GM18499 (cell line): ENCODE data around the gene GPC1.

Source experiments
- ATAC-seq: cut with Tn5 transposase; IDR thresholded peaks from one replicate; pipeline ENCODE4 v1.9.1; 2021; ENCODE audit warnings: moderate number of reproducible peaks; ENCODE audit not compliant: insufficient read depth, unreplicated experiment

The GPC1 gene

DNA sequence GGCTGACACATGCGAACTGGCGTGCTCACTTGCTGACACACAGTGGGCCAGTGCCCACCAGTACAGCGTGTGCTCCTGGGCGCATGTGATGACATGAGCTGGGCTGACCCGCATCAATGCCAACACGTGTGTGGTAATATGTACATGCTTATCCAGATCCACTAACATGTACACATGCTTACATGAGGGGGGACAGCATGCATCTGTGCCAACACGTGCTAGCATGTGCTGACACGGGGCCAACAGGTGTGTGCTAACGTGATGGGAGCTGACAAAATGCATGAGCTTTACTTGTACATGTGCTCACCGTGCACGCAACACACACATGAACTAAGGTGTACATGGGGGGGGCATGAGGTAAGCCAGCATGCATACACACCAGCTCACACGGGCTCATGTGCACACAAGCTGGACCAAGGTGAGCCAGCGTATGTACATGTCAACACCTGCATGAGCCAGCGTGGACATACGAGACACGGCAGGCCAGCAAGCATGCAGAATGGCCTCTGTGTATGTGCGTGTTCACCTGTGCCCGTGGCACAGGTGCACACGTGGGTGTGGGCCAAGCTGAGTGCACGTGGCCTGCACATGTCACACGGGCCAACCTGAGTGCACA, 28.5 kb downstream of the GPC1 start:
- ATAC-seq, result no peak

DNA sequence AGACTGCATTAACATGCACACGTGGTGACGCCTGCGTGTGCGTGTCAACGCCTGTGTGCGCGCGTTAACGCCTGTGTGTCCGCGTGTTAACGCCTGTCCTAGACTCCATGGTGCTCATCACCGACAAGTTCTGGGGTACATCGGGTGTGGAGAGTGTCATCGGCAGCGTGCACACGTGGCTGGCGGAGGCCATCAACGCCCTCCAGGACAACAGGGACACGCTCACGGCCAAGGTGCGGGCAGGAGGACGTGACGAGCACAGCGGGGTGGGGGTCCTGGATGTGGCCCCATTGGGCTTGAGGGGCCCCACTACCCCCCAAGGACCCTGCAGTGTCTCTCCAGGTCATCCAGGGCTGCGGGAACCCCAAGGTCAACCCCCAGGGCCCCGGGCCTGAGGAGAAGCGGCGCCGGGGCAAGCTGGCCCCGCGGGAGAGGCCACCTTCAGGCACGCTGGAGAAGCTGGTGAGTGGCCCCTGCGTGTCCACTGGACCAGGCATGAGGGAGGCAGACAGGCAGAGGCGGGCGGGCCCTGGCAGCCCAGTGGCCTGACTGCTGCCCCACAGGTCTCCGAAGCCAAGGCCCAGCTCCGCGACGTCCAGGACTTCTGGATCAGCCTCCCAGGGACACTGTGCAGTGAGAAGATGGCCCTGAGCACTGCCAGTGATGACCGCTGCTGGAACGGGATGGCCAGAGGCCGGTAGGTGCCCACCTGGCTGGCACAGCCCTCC, 29.2 kb downstream of the GPC1 start:
- no peak for ATAC-seq

DNA sequence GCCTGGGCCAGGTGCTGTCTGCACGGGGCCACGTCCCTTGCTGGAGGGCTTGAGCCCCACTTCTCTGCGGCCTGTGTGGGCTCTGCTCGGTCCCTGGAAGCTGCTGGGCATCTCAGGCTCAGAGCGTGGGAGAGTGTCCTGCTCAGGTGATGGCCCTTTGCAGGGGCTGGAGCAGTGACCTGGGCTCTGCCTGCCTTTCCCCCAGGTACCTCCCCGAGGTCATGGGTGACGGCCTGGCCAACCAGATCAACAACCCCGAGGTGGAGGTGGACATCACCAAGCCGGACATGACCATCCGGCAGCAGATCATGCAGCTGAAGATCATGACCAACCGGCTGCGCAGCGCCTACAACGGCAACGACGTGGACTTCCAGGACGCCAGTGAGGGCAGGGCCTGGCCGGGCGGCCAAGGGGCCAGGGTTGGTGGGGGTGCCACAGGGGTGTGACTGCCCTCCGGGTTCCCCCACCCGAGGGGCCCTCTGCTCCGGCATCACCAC, 29.9 kb downstream of the GPC1 start:
- no peak for ATAC-seq

DNA sequence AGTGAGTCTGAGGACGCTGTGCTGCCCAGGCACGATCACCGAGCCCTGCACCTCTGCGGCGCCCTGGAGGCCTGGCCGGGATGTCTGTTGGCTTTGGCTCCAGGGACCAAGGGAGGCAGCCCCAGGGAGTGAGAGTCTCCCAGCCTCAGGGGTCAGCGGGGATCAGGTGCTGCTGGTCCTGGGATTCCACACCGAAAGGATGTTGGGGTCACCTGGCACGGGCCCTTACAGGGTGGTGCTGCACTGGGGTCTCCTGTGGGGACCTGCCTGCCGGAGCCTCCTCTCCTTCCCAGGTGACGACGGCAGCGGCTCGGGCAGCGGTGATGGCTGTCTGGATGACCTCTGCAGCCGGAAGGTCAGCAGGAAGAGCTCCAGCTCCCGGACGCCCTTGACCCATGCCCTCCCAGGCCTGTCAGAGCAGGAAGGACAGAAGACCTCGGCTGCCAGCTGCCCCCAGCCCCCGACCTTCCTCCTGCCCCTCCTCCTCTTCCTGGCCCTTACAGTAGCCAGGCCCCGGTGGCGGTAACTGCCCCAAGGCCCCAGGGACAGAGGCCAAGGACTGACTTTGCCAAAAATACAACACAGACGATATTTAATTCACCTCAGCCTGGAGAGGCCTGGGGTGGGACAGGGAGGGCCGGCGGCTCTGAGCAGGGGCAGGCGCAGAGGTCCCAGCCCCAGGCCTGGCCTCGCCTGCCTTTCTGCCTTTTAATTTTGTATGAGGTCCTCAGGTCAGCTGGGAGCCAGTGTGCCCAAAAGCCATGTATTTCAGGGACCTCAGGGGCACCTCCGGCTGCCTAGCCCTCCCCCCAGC, 30.5 kb downstream of the GPC1 start:
- ATAC-seq, result no peak

DNA sequence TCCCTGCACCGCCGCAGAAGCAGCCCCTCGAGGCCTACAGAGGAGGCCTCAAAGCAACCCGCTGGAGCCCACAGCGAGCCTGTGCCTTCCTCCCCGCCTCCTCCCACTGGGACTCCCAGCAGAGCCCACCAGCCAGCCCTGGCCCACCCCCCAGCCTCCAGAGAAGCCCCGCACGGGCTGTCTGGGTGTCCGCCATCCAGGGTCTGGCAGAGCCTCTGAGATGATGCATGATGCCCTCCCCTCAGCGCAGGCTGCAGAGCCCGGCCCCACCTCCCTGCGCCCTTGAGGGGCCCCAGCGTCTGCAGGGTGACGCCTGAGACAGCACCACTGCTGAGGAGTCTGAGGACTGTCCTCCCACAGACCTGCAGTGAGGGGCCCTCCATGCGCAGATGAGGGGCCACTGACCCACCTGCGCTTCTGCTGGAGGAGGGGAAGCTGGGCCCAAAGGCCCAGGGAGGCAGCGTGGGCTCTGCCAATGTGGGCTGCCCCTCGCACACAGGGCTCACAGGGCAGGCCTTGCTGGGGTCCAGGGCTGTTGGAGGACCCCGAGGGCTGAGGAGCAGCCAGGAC, 31.2 kb downstream of the GPC1 start:
- ATAC-seq, result no peak

DNA sequence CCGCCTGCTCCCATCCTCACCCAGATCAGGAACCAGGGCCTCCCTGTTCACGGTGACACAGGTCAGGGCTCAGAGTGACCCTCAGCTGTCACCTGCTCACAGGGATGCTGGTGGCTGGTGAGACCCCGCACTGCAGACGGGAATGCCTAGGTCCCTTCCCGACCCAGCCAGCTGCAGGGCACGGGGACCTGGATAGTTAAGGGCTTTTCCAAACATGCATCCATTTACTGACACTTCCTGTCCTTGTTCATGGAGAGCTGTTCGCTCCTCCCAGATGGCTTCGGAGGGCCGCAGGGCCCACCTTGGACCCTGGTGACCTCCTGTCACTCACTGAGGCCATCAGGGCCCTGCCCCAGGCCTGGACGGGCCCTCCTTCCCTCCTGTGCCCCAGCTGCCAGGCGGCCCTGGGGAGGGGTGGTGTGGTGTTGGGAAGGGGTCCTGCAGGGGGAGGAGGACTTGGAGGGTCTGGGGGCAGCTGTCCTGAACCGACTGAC, 31.7 kb downstream of the GPC1 start:
- ATAC-seq, result no peak

DNA sequence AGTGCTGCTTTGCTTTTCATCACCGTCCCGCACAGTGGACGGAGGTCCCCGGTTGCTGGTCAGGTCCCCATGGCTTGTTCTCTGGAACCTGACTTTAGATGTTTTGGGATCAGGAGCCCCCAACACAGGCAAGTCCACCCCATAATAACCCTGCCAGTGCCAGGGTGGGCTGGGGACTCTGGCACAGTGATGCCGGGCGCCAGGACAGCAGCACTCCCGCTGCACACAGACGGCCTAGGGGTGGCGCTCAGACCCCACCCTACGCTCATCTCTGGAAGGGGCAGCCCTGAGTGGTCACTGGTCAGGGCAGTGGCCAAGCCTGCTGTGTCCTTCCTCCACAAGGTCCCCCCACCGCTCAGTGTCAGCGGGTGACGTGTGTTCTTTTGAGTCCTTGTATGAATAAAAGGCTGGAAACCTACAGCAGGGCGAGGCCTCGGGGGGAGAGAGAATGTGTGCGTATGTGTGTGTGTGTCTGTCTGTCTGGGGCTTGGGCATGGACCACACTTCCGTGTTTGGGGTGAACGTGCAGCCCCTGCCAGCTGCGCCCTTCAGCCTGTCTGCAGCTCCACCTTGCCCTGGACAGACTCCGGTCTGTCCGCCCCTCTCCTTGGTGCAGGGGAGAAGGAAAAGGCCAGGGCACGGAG, 32.3 kb downstream of the GPC1 start:
- ATAC-seq, result no peak

DNA sequence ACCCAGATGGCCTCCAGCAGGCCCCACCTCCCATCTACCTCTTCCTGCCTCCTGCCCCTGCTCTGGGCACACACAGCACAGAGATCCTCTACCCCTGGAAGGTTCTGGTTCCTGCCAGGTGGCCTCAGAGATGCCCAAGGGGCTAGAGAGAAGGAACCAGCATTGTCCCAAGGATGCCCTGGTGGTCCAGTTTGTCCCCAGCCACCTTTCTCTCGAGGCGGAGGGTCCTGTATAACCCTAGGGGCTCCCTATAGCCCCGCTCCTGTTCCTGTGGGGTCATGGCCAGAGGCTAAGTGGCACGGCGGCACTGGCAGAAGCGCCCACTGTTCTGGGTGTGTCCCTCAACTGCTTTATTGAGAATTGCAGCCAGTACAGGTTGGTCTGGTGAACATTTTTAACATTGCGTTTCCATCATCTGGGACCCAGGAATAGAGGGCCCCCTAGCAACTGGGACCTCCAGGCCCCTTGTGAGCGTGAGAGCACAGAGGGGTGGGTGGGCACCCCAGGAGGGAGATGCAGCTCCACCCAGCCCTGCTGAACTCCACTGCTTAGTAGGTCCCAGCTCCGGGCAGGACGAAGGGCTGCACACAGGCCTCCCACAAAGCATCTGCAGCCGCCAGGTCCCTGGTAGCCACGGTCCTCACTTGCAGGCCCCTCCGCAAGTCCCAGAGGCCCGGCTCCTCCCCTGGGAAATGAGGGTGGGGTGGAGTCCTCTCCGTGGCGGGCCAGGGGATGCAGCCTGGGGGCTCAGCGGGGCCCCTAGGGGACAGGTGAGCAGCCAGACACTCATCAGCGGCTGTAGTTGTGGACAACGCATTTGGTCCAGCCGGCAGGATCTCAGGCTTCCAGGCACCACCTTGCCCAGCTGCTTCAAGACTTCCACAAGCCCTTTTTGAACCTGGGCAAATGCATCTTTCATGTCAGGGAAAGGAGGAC, 33.1 kb downstream of the GPC1 start:
- ATAC-seq, result no peak

DNA sequence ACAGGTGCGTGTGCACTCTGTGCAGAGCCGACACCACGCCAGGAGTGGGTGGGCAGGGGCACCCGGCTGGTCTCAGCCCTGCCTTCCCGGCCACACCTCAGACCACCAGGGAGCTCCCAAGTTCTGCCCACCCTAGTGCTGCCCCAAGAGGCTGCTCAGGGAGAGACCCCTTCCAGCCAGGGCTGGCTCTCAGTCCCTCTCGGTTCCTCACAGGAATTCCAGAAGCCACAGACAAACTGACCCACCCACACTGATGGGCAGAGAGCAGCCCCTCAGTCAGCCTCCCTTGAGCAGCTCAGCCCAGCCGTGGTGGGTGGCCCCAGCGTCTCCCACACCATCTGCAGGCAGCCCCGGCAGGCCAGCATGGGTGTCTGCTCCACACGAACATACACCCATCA, 33.8 kb downstream of the GPC1 start:
- no peak for ATAC-seq

DNA sequence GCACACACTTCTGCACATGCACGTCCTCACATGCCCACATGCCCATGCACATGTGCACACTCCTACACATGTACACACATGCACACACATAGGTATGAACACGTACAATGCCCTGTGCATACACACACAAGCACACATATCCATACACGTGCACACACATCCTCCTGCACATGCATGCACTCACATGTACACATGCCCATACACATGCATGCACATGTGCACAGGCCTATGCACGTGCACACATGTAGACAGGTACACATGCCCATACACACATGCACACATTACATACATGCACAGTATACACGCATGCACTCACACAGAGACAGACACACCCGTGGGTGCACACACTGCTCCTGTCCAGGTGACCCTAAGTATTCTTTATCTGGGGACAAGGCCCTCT, 34.3 kb downstream of the GPC1 start:
- ATAC-seq, result no peak

DNA sequence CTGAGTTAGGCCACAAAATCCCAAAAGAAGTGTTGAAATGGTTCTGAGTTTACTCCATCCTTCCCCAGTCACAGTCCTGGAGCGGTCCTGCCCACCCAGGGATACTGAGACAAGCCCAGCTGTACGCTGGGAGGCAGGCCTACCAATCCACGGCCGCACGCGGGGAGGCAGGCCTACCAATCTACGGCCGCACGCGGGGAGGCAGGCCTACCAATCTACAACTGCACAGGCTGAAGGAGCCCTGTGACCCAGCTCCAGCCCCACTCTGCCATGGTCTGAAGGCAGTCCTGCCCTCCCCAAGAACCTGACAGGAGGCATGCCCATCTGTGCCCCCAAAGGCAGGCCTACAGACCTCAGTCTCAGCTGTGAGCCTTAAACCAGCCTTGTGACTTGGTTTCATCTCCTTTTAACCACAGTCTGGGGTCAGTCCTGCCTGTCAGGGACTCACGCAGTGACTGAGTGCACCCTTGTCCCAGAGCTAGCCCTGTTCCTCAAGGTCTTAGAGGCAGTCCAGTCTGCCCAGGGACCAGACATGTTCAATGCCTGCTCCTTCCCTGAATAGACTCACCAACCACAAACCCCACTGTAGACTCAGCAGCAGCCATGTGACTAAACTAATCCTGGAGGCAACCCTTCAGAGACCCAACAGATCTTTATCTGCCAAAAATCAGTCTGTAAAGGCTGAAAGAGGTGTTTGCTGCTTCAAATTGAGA, 36.8 kb downstream of the GPC1 start:
- ATAC-seq, result no peak

DNA sequence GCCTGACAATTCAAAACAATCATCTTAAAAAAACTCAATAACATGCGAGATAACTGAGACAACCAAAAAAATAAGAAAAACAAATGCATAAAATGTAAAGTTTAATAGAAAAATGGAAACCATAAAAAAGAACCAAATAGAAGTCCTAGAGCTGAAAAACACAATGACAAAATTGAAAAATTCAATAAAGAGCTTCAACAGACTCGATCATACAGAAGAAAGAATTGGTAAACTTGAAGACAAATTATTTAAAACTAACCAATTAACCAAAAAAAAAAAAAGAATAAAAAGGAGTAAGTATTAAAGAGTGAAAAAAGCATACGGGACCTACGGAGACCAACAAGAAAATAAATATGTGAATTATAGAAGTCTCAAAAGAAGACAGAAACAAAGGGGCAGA, 37.7 kb downstream of the GPC1 start:
- no peak for ATAC-seq

DNA sequence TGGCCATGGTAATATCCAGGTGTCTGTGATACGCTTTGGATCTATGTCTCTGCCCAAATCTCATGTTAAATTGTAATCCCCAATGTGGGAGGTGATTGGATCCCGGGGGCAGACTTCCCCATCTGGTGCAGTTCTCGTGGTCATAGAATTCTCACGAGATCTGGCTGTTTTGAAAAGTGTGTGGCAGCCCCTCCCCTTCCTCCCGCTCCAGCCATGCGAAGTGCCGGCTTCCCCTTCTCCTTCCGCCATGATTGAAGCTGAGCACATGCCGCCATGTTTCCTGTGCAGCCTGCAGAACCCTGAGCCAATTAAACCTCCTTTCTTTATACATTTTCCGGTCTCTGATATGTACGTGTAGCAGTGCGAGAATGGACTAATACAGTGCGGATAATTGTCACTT, 42.5 kb downstream of the GPC1 start:
- ATAC-seq, result no peak

DNA sequence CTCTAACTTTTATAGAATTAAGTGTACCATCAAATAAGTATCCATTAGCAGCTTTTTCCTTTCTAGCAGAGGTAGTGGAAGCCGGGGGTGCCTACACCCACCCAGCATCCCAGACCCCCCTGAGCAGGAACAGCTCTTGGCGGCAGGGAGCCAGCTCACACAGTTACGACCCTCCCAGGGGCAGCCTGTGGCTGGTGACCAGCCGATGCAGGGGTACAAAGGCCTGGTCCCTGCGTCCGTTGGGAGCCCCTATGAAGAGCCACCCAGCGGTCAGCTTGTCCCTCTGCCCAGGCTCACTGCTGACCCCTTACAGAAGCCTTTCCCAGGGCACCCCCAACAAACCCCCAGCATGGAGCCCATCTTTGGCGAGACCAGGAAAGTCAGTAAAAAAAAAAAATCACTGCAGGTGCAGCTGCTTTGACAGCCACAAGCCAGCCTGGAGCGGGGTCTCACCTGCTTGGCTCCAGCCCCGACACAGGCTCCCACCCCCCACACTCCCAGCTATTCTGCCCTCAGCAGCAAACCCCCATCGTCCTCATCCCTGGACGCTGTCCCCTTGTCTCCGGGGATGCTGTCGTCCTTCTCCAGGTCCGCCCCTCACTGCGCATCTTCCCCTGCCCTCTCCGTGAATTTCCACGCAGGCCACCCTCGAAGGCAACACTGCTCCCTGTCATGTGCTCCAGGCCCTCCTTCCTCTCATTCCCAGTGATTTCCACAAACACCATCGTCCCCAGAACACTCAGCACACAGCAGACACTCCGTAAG, 43.1 kb downstream of the GPC1 start:
- no peak for ATAC-seq

DNA sequence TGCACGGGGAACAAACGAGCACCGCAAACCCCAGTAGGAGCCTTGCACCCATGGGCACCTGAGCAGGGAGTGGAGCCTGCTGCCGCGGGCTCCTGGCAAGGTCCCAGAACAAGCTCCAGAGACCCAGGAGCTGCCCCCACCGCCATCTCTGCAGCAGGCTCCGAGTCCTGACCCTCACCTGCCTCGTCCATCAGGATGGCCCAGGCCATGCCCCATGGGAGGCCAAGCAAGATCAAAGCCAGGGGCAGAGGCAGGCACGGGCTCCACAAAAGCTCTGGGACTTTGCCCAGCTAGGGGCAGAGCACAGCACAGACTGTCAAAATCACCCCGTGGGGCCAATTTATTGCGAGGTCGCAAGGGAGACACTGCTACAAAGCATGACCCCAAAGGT, 43.6 kb downstream of the GPC1 start:
- ATAC-seq, result no peak

DNA sequence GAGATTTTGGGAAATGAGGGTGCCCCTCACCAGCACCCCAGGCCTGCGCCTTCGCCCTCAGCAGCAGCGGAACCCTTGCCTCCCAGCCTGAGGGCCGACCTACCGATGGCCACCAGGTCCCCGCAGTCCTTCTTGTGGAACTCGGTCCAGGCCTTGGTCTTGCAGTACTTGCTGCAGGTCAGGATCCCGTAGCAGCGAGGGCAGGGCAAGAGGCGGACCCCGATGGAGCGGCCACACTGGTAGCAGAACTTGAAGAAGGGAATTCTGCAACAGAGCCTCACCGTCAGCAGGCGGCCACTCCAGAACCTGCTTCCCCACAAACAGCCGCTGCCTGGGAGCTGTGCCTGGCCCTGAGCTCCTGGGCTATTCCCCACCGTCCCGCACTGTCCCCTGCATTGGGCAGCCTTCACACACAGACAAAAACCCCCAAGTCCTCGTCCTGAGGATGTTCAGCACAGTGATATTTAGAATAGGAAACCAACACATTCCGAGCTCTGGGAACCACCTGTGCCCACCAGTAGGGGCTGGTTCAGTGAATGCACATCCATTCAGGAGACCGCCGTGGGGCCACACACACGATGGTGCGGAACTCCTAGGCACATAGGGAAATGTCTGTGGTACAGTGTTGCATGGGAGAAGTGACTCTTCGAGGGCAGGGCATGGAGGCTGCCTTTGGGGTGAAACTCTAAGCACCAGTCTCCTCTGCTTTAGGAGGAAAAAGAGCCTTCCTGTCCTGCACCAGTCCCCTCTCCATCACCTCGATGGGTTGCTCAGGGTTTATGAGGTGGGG, 45.6 kb downstream of the GPC1 start:
- no peak for ATAC-seq

DNA sequence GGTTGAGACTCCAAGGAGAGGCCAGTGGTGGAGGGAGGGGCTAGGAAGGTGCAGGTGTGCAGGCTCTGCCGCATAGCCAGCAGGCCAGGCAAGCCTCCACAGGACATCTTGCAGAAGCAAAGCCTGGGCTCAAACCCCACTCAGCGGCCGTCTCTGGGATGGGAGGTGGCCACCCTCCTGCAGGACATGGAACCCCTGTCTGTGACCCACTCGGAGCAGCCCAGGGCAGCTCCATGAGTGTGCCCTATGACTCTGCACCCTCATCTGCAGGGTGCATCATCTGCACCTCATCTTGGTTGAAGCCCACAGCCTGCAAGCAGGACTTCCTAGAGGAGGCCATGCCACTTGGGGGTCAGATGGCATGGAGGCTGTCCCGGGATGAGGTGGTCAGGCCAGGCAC, 46.3 kb downstream of the GPC1 start:
- no peak for ATAC-seq
